Kidney epithelial cell (primary cell): ENCODE results near the gene TSC22D3. TPM values are rescaled to one million over a fixed set of nuclear protein-coding genes. Genes with fewer than 3 reads are reported as not detected.

ENCODE experiments used
- DNase-seq: peaks from one replicate; pipeline ENCODE4 v3.0.0-alpha.2; 2010; ENCODE audit warnings: low read depth
- H3K27me3 ChIP-seq: 2 replicates; pipeline ENCODE4 v1.6.0; 2011; ENCODE audit warnings: low read length; ENCODE audit not compliant: control insufficient read depth, insufficient read depth
- H3K36me3 ChIP-seq: 2 replicates; pipeline ENCODE4 v1.5.1; 2011; ENCODE audit warnings: low read length; ENCODE audit not compliant: control insufficient read depth, insufficient read depth
- H3K4me3 ChIP-seq: 2 replicates; pipeline ENCODE4 v1.5.1; 2011; ENCODE audit warnings: low read depth, mild to moderate bottlenecking, control low read depth, low read length
- total RNA-seq: library from RNA; depleted of rRNA; stranded (reverse); fragments of >200 nt; gene quantifications from 2 replicates; pipeline ENCODE4 v1.2.3, GENCODE V29; 2015
- TF ChIP-seq, protein P1 (sequence below): IDR thresholded peaks from 2 replicates; pipeline ENCODE4 v1.5.1; 2011; ENCODE audit warnings: mild to moderate bottlenecking, moderate library complexity, low read length, control low read depth, inconsistent platforms; ENCODE audit not compliant: insufficient read depth, poor library complexity, severe bottlenecking

The TSC22D3 gene
- total RNA-seq, 1 donor from 2014 or later, result 69.0 TPM

DNA sequence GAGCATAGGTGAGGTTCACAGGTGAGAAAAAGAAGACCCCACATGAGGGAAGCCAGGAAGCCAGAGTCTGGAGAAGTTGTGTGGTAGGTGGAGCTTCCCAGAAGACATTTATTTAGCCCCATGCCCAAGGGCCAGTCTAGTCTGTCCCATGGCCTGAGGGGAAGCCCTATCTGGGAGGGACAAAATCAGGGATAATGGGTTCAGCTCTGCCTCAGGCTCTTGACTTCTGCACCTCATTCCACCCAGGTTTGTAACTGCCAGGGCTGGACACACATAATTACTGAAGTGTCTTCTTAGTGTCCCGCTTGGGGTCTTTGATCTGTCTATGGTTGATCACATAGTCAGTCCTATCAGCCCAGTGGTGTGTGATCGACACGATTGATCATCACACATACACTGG lies 36.0 kb downstream of the TSC22D3 start:
- Histone ChIP-seq H3K36me3 (no peaks in the 10 kb centered on the region), H3K4me3 (no peak overlapping the region), H3K27me3 (no peaks in the 10 kb centered on the region)
- no peak for DNase-seq
- TF ChIP-seq, protein P1, sequence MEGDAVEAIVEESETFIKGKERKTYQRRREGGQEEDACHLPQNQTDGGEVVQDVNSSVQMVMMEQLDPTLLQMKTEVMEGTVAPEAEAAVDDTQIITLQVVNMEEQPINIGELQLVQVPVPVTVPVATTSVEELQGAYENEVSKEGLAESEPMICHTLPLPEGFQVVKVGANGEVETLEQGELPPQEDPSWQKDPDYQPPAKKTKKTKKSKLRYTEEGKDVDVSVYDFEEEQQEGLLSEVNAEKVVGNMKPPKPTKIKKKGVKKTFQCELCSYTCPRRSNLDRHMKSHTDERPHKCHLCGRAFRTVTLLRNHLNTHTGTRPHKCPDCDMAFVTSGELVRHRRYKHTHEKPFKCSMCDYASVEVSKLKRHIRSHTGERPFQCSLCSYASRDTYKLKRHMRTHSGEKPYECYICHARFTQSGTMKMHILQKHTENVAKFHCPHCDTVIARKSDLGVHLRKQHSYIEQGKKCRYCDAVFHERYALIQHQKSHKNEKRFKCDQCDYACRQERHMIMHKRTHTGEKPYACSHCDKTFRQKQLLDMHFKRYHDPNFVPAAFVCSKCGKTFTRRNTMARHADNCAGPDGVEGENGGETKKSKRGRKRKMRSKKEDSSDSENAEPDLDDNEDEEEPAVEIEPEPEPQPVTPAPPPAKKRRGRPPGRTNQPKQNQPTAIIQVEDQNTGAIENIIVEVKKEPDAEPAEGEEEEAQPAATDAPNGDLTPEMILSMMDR, result no peak

DNA sequence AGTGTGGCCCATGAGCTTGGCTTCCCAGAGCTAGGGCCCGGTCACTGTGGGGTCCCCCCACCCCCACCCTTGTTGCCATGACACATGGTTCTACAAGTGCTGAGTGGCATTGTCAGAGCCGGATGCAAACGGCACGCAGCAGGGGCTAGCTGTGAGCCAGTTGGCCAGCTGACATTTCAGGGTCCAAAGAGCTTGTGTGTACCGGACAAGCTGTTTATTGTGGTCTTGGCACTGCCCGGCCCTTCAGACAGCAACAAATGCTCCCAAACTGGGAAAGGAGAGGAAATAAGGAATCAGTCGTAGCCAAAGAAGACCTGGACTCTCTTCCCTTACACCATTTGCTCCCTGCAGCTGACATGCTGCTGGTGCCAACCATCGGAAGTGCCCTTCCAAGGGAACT lies 36.8 kb downstream of the TSC22D3 start:
- Histone ChIP-seq H3K36me3 (no peaks in the 10 kb centered on the region), H3K27me3 (no peaks in the 10 kb centered on the region), H3K4me3 (no peak overlapping the region)
- no peak for DNase-seq
- TF ChIP-seq, protein P1, result no peak

DNA sequence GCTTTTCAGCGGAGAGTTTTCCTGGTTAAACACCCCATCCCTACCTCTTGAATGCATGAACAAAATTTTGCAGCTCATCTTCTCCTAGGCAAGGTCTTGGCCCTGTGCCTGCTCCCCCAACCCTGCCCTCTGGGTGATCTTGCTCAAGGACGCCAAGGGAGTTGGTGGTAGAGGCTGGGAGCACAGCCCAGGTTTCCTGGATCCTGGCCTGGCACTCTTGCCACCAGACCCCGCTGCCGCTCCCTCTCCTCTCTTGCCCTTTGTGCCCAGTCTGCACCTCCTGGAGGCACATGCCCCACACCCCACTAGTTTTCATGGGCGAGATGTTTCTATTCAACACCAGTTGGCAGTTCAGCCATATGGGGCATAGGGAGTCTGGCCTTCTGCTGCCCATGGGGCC lies 37.3 kb downstream of the TSC22D3 start:
- H3K4me3 ChIP-seq, result no peak overlapping the region
- TF ChIP-seq, protein P1, result no peak
- no peak for DNase-seq
- H3K36me3 ChIP-seq, result no peaks in the 10 kb centered on the region
- no peaks in the 10 kb centered on the region for H3K27me3 ChIP-seq

DNA sequence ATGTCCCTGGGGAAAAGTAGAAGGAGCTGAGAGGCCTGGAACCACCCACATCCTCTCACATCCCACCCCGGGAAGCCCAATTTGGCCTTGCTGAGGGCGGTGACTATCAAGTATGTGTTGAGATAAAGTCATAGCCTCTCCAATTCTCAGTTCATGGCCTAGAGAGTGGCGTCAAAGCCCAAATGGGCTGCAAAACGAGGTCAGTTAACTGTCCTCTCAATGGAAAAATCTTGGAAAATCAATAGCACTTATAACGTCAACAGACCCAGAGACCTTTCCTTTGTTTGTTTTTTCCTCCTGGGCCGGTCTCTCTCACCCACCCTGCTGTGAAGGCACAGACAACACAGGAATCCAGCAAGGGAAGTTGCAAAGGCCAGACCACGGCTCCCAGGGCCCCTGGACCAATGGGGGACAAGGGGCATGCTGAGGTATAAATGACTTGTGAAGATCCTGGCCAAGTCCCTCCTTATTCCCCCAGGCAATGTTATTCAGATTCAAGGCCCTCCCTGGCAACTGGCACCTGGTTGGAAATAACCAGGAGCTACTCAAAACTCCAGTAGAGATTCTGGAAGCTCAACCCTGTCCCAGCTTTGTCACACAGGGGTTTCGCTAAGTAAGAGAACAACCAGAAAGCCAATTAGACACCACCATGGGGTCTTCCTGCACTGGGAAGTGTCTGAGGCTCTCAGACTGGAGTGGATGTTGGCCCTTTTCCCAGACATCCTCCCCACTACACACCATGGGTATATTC lies 38.6 kb downstream of the TSC22D3 start:
- DNase-seq, result no peak
- TF ChIP-seq, protein P1, result no peak
- H3K4me3 ChIP-seq, result no peak overlapping the region
- no peaks in the 10 kb centered on the region for H3K36me3 ChIP-seq
- no peaks in the 10 kb centered on the region for H3K27me3 ChIP-seq

DNA sequence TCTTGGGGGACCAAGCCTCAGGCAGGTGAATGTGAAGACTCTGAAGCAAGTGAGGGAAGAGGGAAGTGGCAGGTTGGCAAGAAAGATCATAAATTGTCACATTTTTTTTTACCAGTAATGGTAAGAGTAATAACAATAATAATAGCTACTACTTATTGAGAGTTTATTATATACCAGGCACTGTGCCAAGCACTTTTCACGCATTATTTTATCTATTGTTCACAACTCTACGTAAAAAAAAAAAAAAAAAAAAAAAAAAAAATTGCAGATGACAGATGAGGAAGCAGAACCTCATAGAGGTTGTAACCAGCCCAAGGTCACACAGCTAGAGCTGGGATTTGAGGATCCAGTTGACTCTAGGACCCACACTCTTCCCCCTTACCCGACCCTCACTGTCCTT lies 40.9 kb downstream of the TSC22D3 start:
- no peaks in the 10 kb centered on the region for H3K27me3 ChIP-seq
- no peaks in the 10 kb centered on the region for H3K36me3 ChIP-seq
- H3K4me3 ChIP-seq, result no peak overlapping the region
- TF ChIP-seq, protein P1, result no peak
- no peak for DNase-seq

DNA sequence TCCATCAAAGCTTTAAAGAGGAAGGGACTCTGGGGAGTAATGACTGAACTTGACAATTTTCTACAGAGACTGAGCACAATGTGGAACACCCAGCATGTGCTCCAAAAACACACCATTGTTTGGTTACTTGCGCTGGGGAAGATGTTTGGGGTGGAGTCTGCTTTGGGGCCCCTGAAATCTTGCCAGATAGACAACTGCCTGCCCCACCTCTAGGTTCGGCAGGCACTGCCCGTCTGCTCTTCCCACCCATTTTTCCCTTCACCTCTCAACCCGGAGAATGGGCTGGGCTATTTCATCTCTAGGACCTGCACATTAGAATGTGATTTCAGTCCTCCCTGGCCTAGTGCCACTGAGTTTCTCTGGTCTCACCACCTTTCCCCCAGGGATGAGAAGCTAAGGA lies 41.9 kb downstream of the TSC22D3 start:
- Histone ChIP-seq H3K27me3 (no peaks in the 10 kb centered on the region), H3K36me3 (no peaks in the 10 kb centered on the region), H3K4me3 (no peak overlapping the region)
- no peak for DNase-seq
- TF ChIP-seq, protein P1, result no peak
